ENCODE results near the gene KIRREL3.
"Not testable (repeated sequence)": the region's sequence is repeated elsewhere in the genome, so short reads cannot be mapped to it uniquely, and the experiment has no call there.

Gene KIRREL3

DNA sequence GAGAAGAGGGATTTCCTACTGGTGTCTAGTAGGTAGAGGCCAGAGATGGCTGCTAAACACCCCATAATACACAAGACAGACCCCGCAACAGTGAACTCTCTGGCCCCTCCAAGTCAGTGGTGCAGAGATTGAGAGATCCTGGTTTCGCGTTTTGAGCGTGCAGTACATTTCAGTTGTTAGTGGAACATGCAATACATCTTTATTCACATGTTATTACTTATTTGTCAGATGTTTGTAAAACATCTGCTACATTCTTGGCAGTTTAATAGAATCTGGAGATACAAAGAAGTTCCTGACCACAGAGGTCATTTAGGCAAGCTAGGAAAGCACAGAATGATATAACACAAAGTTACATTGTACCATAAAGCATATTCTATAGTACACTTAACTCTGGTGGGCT is 603.6 kb downstream of the KIRREL3 start:
- in situ Hi-C loops (cut with MboI; ENCODE audit: low sequenced_read_pairs) = no loop called here

DNA sequence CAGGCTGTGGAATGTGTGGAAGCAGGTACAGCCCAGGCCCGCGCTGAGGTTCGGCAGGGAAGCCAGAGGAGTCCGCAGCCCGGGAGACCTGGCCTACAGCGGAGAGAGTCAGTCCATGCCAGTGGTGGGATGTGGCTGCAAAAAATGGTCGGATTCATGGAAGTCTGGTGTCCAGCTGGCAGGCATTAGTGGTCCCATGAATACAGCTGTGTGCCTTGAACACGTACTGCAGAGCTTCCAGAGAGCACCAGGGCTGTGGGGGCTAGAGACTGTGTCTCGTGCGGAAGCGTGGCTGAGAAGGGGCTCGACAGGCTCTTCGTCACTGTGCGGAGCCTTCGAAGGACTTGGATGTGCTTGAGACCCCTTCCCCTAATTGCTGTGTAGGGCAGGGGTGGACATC is 604.3 kb downstream of the KIRREL3 start:
- in situ Hi-C loops (cut with MboI; ENCODE audit: low sequenced_read_pairs) = not testable (repeated sequence)

DNA sequence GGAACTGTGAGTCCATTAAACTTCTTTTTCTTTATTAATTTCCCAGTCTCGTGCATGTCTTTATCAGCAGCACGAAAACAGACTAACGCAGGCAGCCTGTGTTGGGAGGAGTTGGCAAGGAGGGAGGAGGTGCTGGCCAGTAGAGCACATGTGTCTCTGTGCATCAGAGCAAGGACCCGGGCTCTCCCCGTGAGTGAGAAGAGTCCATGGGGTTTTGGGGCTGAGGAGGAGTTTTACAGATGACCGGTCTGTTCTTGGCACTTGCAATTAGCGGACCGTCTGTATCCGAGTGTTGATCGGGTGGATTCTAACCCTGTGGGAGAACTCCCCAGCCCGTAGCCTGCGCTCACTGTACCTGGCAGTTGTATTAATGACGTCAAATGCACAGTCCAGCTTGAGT is 604.8 kb downstream of the KIRREL3 start:
- in situ Hi-C loops (cut with MboI; ENCODE audit: low sequenced_read_pairs) = not testable (repeated sequence)

GRCh38 chr11:126394634-126395072 is 605.9 kb downstream of the KIRREL3 start:
- in situ Hi-C loops (cut with MboI; ENCODE audit: low sequenced_read_pairs) = not testable (repeated sequence)

GRCh38 chr11:126394036-126394435 is 606.5 kb downstream of the KIRREL3 start:
- in situ Hi-C loops (cut with MboI; ENCODE audit: low sequenced_read_pairs) = no loop called here

DNA sequence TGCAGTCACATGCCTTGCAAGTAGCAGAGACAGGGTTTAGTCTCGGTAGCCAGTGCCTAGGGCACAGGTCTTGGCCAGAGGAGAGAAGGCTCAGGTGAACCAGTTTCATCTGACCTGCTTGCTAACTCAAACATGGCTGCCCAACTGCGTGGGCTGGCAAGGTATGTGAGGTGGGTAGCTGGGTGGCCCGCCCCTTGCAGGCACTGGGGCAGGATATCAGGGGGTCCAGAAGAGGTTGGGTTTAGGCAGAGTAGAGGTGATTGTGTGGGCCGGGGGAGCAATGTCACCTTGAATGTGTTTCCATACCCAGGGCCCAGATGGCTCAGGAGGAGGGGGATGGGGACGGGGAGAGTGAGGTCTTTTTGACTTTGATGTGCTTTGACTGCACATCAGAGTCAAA is 607.4 kb downstream of the KIRREL3 start:
- in situ Hi-C loops (cut with MboI; ENCODE audit: low sequenced_read_pairs) = no loop called here

DNA sequence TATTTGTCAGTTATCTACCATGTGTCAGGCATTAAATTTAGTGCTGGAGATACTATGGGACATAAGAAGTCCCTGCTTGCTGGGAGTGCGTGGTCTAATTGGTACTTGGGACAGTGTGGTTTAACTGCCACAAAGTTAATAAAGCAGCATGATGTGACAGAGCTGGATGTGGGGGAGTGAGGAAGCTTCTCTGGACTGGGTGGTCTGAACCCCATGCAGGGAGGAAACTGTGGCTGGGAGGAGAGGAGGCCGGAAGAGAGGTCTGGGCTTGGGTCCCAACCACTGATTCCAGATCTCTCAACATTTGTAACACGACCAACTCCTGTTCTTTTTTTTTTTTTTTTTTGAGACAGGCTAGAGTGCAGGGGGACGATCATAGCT is 607.9 kb downstream of the KIRREL3 start:
- in situ Hi-C loops (cut with MboI; ENCODE audit: low sequenced_read_pairs) = no loop called here

- in situ Hi-C loops (cut with MboI; ENCODE audit: low sequenced_read_pairs) = no loop called here
Observed at GRCh38 chr11:126391970-126392632, 608.5 kb downstream of the KIRREL3 start.

GRCh38 chr11:126391286-126391954 is 609.1 kb downstream of the KIRREL3 start:
- in situ Hi-C loops (cut with MboI; ENCODE audit: low sequenced_read_pairs) = no loop called here

GRCh38 chr11:126390272-126390867 is 610.2 kb downstream of the KIRREL3 start:
- in situ Hi-C loops (cut with MboI; ENCODE audit: low sequenced_read_pairs) = no loop called here

- in situ Hi-C loops (cut with MboI; ENCODE audit: low sequenced_read_pairs) = no loop called here
Observed at GRCh38 chr11:126387857-126388256, 612.7 kb downstream of the KIRREL3 start.

- in situ Hi-C loops (cut with MboI; ENCODE audit: low sequenced_read_pairs) = not testable (repeated sequence)
Observed at GRCh38 chr11:126386729-126387071, 613.9 kb downstream of the KIRREL3 start.

DNA sequence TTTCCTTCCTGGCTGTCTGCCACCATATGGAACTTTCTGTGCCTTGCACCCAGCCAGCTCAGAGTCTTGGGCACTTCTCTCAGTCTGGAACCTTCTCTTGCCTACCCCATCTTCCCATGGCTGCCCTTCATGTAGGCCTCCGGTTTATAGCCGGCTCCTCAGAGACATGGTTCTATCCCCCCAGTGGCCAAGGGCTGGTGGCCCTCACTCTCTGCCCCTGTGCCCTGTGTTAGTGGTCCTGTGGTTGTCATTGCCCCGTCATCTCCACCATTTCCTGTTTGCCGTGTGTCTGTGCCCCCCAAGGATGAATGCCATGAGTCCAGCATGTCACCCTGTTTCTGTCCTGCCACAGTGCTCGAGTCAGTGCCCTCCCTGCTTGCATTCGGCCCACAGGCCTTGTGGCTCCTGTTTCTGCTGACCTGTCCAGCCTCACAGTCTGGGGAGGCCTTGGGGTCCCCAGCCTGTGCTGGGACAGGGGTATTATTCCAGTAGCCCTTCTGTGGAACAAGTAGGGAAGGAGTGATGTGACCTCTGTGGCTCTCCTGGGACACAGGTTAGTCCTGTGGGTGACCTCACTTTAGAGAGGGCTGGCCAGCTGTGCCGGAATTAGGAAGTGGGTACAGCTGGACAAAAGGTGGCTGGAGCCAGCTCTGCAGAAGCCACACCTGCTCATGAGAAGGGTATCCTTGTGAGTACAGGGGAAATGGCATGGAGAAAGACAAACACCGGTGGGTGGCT is 614.4 kb downstream of the KIRREL3 start:
- in situ Hi-C loops (cut with MboI; ENCODE audit: low sequenced_read_pairs) = no loop called here

DNA sequence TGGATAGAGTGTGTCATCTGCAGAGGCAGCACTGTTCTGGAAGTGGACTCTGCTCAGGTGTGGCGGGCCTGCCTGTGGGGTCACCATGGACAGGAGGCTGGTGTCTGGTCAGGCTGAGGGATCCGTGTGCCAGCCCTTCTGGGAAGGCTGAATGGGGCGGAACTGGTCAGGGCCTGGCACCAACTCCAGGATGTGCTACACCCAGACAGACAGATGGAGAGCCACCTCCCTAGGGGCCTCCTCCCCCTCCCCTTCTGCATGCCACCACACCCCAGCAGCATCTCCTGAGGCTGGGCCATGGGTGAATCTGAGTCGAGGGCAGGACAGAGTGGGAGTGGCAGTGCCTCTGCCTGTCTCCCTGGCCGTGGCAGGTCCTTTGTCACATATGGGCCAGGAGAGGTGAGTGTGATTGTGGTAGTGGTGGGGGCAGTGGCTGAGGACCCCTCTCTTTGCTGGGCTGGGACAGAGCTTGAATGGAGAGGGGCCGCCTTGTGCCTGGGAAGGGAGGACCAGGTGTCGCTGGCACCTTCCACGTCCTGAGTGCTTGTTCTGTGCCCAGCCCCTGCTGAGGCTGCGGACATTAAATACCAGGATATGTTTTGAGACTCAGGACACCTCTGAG is 616.0 kb downstream of the KIRREL3 start:
- in situ Hi-C loops (cut with MboI; ENCODE audit: low sequenced_read_pairs) = no loop called here

GRCh38 chr11:126383339-126384335 is 616.9 kb downstream of the KIRREL3 start:
- in situ Hi-C loops (cut with MboI; ENCODE audit: low sequenced_read_pairs) = no loop called here

GRCh38 chr11:126382641-126383040 is 617.9 kb downstream of the KIRREL3 start:
- in situ Hi-C loops (cut with MboI; ENCODE audit: low sequenced_read_pairs) = not testable (repeated sequence)

DNA sequence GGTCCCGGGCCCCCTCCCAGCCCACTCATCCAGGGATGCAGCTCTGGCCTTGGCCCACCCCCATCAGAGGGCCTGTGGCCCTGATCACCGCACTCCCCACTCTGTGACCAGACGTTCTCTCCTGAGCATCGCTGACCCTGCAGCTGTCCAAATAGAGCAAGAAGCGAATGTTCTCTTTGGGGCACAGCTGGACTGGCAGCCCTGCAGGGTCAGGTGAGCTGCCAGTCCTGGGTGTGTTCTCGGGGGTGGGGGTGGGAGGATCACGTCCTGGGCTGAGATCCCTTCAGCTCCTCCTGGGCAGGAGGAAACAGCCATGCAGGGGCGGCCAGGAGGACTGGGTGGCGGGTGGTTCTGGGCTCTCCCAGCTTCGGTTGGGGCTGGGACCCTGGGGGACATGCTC is 618.6 kb downstream of the KIRREL3 start:
- in situ Hi-C loops (cut with MboI; ENCODE audit: low sequenced_read_pairs) = not testable (repeated sequence)

DNA sequence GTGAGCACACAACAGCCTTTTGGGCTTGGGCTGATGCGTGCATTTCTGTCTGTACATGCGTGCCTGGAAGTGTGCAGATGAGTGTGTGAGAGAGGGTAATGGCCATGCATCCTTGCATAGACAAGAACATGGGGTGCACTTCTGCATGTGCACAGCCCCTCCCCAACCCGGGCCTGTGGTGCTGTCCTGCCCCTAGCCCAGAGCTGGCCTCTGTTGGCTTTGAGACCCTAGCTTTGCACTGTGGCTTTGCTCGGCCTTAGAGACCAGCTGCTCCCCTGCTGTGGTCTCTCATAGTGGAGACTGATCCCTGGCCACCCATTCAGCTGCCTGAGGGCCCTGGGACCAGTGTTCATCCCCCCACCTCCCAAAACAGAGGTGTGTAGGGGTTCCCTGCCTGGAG is 619.7 kb downstream of the KIRREL3 start:
- in situ Hi-C loops (cut with MboI; ENCODE audit: low sequenced_read_pairs) = no loop called here

- in situ Hi-C loops (cut with MboI; ENCODE audit: low sequenced_read_pairs) = no loop called here
Observed at GRCh38 chr11:126378763-126379162, 621.8 kb downstream of the KIRREL3 start.

DNA sequence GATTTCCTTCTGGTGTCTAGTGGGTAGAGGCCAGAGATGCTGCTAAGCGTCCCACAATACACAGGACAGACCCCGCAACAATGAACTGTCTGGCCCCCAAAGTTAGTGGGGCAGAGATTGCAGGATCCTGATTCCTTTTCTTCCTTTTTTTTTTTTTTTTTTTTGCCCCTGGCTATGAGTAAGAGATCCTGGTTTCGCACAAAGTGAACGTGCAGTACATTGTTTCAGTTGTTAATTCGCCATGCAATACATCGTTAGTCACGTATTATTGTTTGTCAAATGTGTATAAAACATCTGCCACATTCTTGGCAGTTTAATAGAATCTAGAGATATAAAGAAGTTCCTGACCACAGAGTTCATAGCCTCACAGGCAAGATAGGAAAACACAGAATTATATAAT is 624.8 kb downstream of the KIRREL3 start:
- in situ Hi-C loops (cut with MboI; ENCODE audit: low sequenced_read_pairs) = no loop called here
